HepG2 (cell line): ENCODE results near the gene VPS52. TPM values are rescaled to one million over a fixed set of nuclear protein-coding genes. Genes with fewer than 3 reads are reported as not detected.
A peak's percentile ranks its signal among the peaks of the same experiment; 100 is the strongest.

Source experiments
- ARHGAP35 ChIP-seq: sonication (generic); formaldehyde crosslinking; IDR thresholded peaks from 2 replicates; pipeline ENCODE4 v1.9.0; 2022; ENCODE audit warnings: mild to moderate bottlenecking, inconsistent platforms, moderate library complexity, missing genetic modification reagents, borderline replicate concordance
- ATF7 ChIP-seq, 2 experiments: fragments of 450-650 bp in 1 of 2; sonication (generic) in 1 of 2; formaldehyde crosslinking in 1 of 2; IDR thresholded peaks; 2 replicates each; pipeline versions ENCODE4 v1.4.0 to v1.6.1; 2016 to 2020; ENCODE audit warnings: antibody characterized with exemption in 1 of 2, mild to moderate bottlenecking in 1 of 2, missing genetic modification reagents in 1 of 2
- ETV5 ChIP-seq: IDR thresholded peaks from 2 replicates; pipeline ENCODE4 v1.6.1; 2018; ENCODE audit warnings: missing biosample characterization, missing genetic modification reagents, inconsistent platforms, borderline replicate concordance
- HNF4A ChIP-seq: sonication (generic); formaldehyde crosslinking; IDR thresholded peaks from 2 replicates; pipeline ENCODE4 v1.4.0; 2020; ENCODE audit warnings: missing genetic modification reagents
- PRDM4 ChIP-seq: sonication (generic); formaldehyde crosslinking; IDR thresholded peaks from 2 replicates; pipeline ENCODE4 v1.9.0; 2021; ENCODE audit warnings: missing genetic modification reagents, borderline replicate concordance
- RBM22 ChIP-seq: fragments of 200-400 bp; formaldehyde crosslinking; optimal IDR thresholded peaks from 2 replicates; pipeline ENCODE3; 2017; ENCODE audit warnings: mild to moderate bottlenecking, low read length, moderate library complexity
- SOX5 ChIP-seq: IDR thresholded peaks from 2 replicates; pipeline ENCODE4 v1.6.1; 2016; ENCODE audit warnings: borderline replicate concordance
- TBP ChIP-seq: sonication (generic); formaldehyde crosslinking; IDR thresholded peaks from 2 replicates; pipeline ENCODE4 v1.5.0; 2020; ENCODE audit warnings: missing genetic modification reagents
- TFE3 ChIP-seq: IDR thresholded peaks from 2 replicates; pipeline ENCODE4 v1.6.1; 2016
- TOE1 ChIP-seq: sonication (generic); formaldehyde crosslinking; IDR thresholded peaks from 2 replicates; pipeline ENCODE4 v1.4.0; 2020; ENCODE audit warnings: mild to moderate bottlenecking, missing genetic modification reagents
- XBP1 ChIP-seq: sonication (generic); formaldehyde crosslinking; IDR thresholded peaks from 2 replicates; pipeline ENCODE4 v1.5.0; 2020; ENCODE audit warnings: missing genetic modification reagents
- ZBTB20 ChIP-seq: sonication (generic); formaldehyde crosslinking; IDR thresholded peaks from 2 replicates; pipeline ENCODE4 v1.8.1; 2023; ENCODE audit warnings: missing genetic modification reagents, low read depth, mild to moderate bottlenecking, borderline replicate concordance
- ZNF274 ChIP-seq: sonication (generic); formaldehyde crosslinking; IDR thresholded peaks from 2 replicates; pipeline ENCODE4 v1.5.1; 2020; ENCODE audit warnings: mild to moderate bottlenecking, missing genetic modification reagents
- ZNF513 ChIP-seq: sonication (generic); formaldehyde crosslinking; conservative IDR thresholded peaks from 2 replicates; pipeline ENCODE4 v1.5.0; 2020; ENCODE audit warnings: missing genetic modification reagents
- ZNF841 ChIP-seq: sonication (generic); formaldehyde crosslinking; IDR thresholded peaks from 2 replicates; pipeline ENCODE4 v1.8.1; 2023; ENCODE audit warnings: missing genetic modification reagents, borderline replicate concordance
- ZSCAN31 ChIP-seq: sonication (generic); formaldehyde crosslinking; IDR thresholded peaks from 2 replicates; pipeline ENCODE4 v1.5.0; 2020; ENCODE audit warnings: low read depth, mild to moderate bottlenecking, missing genetic modification reagents
- polyA plus RNA-seq, 8 experiments: library from polyadenylated mRNA; depleted of rRNA in 3 of 8; stranded (reverse) in 7 of 8; unstranded in 1 of 8; fragments of >200 nt; fragmentation: Illumina TruSeq in 4 of 8; extraction: Trizol in 4 of 8; gene quantifications; 2 replicates each; pipeline versions ENCODE4 v1.2.1 to v1.2.3, GENCODE V29; 2011 to 2016; ENCODE audit warnings: low read depth in 4 of 8, missing spikeins in 1 of 8, mixed read lengths in 1 of 8; ENCODE audit not compliant: insufficient read depth in 1 of 8
- total RNA-seq, 5 experiments: library from RNA; depleted of rRNA; stranded (reverse); fragments of >200 nt; fragmentation: Illumina TruSeq; extraction: Trizol; gene quantifications; 2 replicates each; pipeline ENCODE4 v1.2.3, GENCODE V29; 2016; ENCODE audit warnings: low read depth in 1 of 5
- TF ChIP-seq, protein P1 (sequence below): sonication (generic); formaldehyde crosslinking; IDR thresholded peaks from 2 replicates; pipeline ENCODE4 v1.4.0; 2020; ENCODE audit warnings: missing genetic modification reagents
- TF ChIP-seq, protein P2 (sequence below): IDR thresholded peaks from 2 replicates; pipeline ENCODE4 v1.6.1; 2016; ENCODE audit warnings: missing compliant biosample characterization, missing genetic modification reagents, borderline replicate concordance
- TF ChIP-seq, protein P3 (sequence below): sonication (generic); formaldehyde crosslinking; IDR thresholded peaks from 2 replicates; pipeline ENCODE4 v1.5.1; 2020; ENCODE audit warnings: missing genetic modification reagents, mild to moderate bottlenecking, borderline replicate concordance

Gene VPS52
- total and polyA plus RNA-seq, 2 of the 13 experiments (the other 11 are each of a cell fraction or from before 2014, with no cell fraction given), result 48.9 to 85.5 TPM

- TF ChIP-seq, protein P1, sequence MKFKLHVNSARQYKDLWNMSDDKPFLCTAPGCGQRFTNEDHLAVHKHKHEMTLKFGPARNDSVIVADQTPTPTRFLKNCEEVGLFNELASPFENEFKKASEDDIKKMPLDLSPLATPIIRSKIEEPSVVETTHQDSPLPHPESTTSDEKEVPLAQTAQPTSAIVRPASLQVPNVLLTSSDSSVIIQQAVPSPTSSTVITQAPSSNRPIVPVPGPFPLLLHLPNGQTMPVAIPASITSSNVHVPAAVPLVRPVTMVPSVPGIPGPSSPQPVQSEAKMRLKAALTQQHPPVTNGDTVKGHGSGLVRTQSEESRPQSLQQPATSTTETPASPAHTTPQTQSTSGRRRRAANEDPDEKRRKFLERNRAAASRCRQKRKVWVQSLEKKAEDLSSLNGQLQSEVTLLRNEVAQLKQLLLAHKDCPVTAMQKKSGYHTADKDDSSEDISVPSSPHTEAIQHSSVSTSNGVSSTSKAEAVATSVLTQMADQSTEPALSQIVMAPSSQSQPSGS (CRISPR knock-in tag), result peak; percentile 61; the same call in 1 of the 2 replicates
- TF ChIP-seq TOE1 (CRISPR knock-in tag) (no peak), ZNF841 (CRISPR knock-in tag) (no peak), TFE3 (peak; percentile 71), ZSCAN31 (CRISPR knock-in tag) (peak; percentile 95), SOX5 (CRISPR knock-in tag) (peak; percentile 9; the same call in 1 of the 2 replicates), TBP (CRISPR knock-in tag) (no peak; the same call in 1 of the 2 replicates), ZBTB20 (CRISPR knock-in tag) (0 out of 2 replicates have a peak, but pooled peaks have one; percentile 13), XBP1 (CRISPR knock-in tag) (peak; percentile 79; the same call in 1 of the 2 replicates), HNF4A (peak; percentile 93), ETV5 (CRISPR knock-in tag) (peak; percentile 38; the same call in 1 of the 2 replicates), RBM22 (peak; percentile 58), ZNF274 (CRISPR knock-in tag) (no peak; the same call in 1 of the 2 replicates), PRDM4 (no peak), ATF7 (IDR thresholded peaks at IDR 0.05) (no peak), ATF7 (CRISPR knock-in tag; IDR thresholded peaks at IDR 0.05) (peak; percentile 41; the same call in 1 of the 2 replicates), ARHGAP35 (no peak; the same call in none of the 2 replicates), ZNF513 (no peak)
- TF ChIP-seq, protein P2, sequence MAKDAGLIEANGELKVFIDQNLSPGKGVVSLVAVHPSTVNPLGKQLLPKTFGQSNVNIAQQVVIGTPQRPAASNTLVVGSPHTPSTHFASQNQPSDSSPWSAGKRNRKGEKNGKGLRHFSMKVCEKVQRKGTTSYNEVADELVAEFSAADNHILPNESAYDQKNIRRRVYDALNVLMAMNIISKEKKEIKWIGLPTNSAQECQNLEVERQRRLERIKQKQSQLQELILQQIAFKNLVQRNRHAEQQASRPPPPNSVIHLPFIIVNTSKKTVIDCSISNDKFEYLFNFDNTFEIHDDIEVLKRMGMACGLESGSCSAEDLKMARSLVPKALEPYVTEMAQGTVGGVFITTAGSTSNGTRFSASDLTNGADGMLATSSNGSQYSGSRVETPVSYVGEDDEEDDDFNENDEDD (CRISPR knock-in tag), result peak; percentile 45; the same call in 1 of the 2 replicates
- TF ChIP-seq, protein P3, sequence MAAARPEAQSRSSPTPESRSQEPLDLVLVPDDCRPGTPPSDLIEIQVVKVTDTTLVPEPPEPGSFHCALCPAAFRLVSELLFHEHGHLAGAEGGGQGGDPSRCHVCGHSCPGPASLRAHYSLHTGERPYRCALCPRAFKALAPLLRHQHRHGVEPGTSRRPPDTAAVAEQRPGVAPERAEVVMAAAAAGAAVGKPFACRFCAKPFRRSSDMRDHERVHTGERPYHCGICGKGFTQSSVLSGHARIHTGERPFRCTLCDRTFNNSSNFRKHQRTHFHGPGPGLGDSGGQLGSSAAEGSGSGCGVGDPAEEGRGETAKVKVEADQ (CRISPR knock-in tag), result peak; percentile 8; the same call in 1 of the 2 replicates
Measured at GRCh38 chr6:33248932-33249731, 22.5 kb downstream of the VPS52 start (continued).
